Measurements from ENCODE around the gene CSNK1G1.
"Not testable (repeated sequence)": the region's sequence is repeated elsewhere in the genome, so short reads cannot be mapped to it uniquely, and the experiment has no call there.

Gene CSNK1G1

GRCh38 chr15:64348455-64348854 is 7.5 kb downstream of the CSNK1G1 start:
- DNase-seq = no peak

GRCh38 chr15:64346242-64346641 is 9.7 kb downstream of the CSNK1G1 start:
- not testable (repeated sequence) for DNase-seq

- DNase-seq = no peak
These were observed 11.2 kb downstream of the CSNK1G1 start for GRCh38 chr15:64344651-64345294.

- DNase-seq = no peak
These were observed 12.1 kb downstream of the CSNK1G1 start for GRCh38 chr15:64343841-64344240.

GRCh38 chr15:64343222-64343621 is 12.8 kb downstream of the CSNK1G1 start:
- DNase-seq = no peak

GRCh38 chr15:64341961-64342360 is 14.0 kb downstream of the CSNK1G1 start:
- DNase-seq = no peak

GRCh38 chr15:64340355-64340754 is 15.6 kb downstream of the CSNK1G1 start:
- DNase-seq = no peak

DNA sequence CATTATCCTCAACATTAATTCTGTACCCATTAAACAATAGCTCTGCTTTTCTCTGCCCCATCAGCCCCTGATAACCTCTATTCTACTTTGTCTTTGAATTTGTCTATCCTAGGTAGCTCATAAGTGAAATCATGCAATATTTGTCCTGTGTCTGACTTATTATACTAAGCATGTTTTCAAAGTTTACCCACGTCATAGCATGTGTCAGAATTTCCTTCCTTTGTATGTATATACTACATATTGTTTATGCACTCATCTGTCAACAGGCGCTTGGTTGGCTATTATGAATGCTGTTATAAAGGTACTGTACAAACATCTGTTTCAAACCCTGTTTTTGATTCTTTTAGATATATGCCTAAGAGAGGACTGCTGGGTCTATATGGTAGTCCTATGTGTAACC is 18.2 kb downstream of the CSNK1G1 start:
- no peak for DNase-seq

- peak; percentile 20 for DNase-seq
These were observed 21.7 kb downstream of the CSNK1G1 start for GRCh38 chr15:64333986-64334929.

GRCh38 chr15:64333516-64333915 is 22.5 kb downstream of the CSNK1G1 start:
- DNase-seq = no peak

GRCh38 chr15:64331668-64332067 is 24.3 kb downstream of the CSNK1G1 start:
- not testable (repeated sequence) for DNase-seq

DNA sequence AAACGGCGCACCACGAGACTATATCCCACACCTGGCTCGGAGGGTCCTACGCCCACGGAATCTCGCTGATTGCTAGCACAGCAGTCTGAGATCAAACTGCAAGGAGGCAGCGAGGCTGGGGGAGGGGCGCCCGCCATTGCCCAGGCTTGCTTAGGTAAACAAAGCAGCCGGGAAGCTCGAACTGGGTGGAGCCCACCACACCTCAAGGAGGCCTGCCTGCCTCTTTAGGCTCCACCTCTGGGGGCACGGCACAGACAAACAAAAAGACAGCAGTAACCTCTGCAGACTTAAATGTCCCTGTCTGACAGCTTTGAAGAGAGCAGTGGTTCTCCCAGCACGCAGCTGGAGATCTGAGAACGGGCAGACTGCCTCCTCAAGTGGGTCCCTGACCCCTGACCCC is 29.0 kb downstream of the CSNK1G1 start:
- DNase-seq = not testable (repeated sequence)

DNA sequence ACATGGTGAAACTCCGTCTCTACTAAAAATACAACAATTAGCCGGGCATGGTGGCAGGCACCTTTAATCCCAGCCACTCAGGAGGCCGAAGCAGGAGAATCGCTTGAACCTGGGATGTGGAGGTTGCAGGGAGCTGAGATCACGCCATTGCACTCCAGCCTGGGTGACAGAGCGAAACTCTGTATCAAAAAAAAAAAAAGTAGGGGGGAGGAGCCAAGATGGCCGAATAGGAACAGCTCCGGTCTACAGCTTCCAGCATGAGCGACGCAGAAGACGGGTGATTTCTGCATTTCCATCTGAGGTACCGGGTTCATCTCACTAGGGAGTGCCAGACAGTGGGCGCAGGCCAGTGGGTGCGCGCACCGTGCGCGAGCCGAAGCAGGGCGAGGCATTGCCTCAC is 29.5 kb downstream of the CSNK1G1 start:
- not testable (repeated sequence) for DNase-seq

DNA sequence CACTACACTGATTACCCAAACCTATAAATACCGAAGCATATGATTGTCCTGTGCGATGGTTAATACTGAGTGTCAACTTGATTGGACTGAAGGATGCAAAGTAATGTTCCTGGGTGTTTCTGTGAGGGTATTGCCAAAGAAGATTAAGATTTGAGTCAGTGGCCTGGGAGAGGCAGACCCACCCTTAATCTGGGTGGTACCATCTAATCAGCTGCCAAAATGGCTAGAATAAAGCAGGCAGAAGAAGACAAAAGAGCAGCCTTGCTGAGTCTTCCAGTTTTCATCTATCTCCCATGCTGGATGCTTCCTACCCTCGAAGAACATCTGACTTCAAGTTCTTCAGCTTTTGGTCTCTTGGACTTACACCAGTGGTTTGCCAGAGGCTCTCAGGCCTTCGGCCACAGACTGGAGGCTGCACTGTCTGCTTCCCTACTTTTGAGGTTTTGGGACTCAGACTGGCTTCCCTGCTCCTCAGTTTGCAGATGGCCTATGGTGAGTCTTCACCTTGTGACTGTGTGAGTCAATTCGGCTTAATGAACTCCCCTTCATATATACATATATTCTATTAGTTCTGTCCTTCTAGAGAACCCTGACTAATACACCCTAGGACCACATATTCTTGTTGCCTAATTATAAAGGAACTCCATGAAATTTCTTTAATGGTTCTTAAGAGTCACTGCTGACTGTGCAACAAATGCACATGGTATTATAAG is 31.7 kb downstream of the CSNK1G1 start:
- no peak for DNase-seq

DNA sequence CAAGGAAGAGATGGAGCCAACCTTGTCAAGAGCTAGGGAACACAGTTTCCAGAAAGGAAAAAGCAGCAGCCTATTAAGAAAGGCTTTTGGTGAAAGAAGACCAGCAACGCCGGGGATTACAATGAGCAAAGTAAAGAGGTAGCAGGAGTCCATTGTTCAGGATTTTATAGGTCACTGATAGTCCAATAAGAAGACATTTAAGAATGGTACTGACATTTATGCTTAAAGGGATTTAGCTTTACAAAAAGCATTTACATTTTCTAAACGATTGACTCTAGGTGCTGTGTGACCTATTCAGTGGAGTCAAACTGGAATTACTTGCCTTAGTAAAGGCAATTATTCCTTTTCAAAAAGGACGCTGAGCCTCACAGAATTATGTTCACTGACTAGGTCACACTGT is 40.8 kb downstream of the CSNK1G1 start:
- no peak for DNase-seq

DNA sequence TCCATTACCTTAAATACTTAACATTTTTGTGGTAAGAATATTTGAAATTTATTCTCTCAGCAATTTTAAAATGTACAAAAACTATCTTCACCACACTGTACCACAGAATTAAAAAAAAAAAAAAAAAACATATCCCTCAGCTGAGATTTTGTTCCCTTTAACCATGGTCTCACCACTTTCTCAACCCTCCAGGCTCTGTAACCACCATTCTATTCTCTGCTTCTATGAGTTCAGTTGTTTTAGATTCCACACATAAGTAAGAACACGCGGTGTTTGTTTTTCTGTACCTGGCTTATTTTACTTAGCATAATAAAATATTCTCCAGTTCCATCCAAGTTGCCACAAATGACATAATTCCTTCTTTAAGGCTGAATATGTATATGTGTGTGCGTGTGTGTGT is 41.5 kb downstream of the CSNK1G1 start:
- no peak for DNase-seq

DNA sequence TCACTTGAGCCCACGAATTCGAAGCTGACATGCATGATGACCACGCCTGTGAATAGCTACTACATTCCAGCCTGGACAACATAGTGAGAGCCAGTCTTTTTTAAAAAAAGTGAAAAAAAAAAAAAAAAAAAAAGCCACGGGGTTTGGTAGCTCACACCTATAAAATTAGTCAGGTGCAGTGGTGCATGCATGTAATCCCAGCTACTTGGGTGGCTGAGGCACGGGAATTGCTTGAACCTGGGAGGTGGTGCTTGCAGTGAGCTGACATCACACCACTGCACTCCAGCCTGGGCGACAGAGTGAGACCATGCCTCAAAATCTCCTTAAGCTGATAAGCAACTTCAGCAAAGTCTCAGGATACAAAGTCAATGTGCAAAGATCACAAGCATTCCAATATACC is 44.4 kb downstream of the CSNK1G1 start:
- no peak for DNase-seq

DNA sequence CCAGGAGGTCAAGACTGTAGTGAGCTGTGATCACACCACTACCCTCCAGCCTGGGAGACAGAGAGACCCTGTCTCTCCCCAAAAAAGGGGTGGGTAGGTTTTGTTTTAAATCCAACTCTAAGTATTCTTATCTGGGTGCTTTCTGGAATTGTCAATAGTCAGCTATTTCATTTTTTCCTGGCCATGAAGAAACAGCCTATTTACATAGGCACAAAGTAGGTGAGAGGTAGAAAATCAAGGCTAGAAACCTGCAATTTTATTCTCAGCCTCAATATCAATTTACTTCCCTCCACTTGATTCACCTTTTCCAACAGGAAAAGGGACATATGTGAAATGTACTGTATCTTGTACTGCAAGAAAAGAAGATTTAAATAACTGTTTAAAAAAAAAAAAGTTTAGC is 45.9 kb downstream of the CSNK1G1 start:
- DNase-seq = no peak

- DNase-seq = no peak
These were observed 50.7 kb downstream of the CSNK1G1 start for GRCh38 chr15:64305261-64305660.

DNA sequence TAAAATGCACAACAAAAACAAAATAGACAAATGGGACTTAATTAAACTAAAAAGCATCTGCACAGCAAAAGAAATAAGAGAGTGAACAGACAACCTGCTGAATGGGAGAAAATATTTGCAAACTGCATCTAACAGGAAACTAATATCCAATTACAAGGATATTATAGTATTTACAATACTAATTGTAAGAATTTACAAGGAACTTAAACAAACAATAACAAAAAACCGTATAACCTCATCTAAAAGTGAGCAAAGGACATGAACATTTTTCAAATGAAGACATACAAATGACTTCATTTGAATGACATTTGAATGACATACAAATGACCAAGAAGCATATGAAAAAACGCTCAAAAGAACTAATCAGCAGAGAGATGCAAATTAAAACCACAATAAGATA is 66.4 kb downstream of the CSNK1G1 start:
- no peak for DNase-seq

DNA sequence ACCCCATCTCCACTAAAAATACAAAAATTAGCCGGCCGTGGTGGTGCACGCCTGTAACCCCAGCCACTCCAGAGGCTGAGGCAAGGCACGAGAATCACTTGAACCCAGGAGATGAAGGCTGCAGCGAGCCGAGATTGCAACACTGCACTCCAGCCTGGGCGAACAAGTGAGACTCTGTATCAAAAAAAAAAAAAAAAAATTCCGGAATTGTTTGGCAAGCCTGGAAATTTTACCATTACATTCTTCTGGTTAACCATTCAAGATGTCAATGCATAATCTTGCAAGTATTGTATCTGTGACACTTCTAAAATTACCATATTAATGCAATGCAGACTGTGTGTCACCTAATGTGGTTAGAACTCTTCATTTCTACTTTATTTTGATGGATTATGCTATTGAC is 67.0 kb downstream of the CSNK1G1 start:
- no peak for DNase-seq

DNA sequence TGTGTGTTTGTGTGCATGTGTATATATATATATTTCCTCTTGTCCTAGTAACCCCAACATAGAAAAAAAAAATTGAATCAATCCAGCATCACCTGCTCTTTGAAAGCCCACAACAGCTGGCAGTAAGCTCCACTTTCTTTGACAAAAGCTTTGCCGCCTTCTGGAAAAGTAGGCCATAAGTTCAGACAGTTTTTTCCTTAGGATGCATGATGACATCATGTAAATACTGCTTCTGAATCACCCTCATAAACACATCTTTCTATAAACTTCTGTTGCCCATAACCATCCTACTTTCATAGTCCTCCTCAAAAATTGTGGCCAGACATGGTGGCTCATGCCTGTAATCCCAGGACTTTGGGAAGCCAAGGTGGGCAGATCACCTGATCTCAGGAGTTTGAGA is 67.4 kb downstream of the CSNK1G1 start:
- no peak for DNase-seq

DNA sequence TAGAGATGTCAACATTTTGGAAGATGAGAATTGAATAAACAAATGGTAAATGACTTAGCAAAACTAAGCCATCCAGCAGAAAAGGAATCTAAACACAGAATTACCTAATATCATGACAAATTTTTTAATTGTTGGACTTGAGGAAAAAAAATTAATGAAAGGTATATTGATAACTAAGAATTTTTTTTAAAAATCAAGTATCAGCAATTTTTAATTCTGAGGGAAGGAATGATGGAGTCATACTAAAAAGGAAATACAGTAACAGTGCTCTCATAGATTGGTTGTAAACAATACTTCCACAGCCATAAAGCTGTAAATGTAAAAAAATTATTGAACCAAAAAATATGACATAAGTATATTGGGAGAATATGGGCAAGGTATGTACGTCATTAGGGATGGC is 68.0 kb downstream of the CSNK1G1 start:
- DNase-seq = no peak

DNA sequence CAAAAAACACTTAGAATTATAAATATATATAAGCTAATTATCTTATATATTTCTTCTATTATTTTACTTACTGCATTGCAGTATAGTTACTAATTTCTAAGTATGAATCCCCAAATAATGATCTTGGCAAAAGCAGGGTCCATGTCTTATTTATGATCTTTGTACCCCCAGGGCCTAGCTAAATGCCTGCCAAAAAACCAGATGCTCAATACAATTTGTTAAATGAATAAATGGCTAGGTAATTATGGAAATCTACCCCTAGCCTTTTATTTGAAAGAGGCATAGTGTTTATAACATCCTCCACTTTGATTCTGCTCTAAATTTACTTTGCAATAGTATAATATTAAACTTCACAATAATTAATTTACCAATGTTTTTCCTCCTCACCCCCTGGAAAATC is 69.5 kb downstream of the CSNK1G1 start:
- DNase-seq = no peak
